ENCODE measurements around the gene DKK2.

DNA sequence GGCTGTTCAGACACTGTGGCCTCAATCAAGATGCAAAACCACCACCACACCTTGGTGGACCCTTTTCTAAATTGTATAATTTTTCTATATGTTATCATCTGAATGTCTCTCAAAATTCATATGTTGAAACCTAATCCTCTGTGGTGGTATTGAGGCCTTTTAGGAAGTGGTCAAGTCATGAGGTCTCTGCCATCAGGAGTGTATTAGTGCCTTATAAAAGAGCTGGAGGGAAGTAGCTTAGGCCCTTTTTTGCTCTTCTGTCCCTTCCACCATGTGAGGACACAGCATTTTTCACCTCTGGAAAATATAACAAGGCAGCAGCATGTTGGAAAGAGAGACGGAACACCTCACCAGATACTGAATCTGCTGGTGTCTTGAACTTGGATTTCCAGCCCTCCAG lies 30.5 kb upstream of the DKK2 start:
- TF ChIP-seq RCOR1 (IDR thresholded peaks at IDR 0.05; ENCODE audit: low read length): no peak
- TF ChIP-seq NFIC (IDR thresholded peaks at IDR 0.05; ENCODE audit: borderline replicate concordance): no peak
- TF ChIP-seq CTCF (IDR thresholded peaks at IDR 0.05): no peak
- no peak for TF ChIP-seq EZH2phosphoT487 (IDR thresholded peaks at IDR 0.05; ENCODE audit: borderline replicate concordance, low read depth)
